K562 (cell line): Measurements from ENCODE around the gene SLC25A42. TPM values are rescaled to one million over a fixed set of nuclear protein-coding genes. Genes with fewer than 3 reads are reported as not detected.

ENCODE experiments used
- ARID1B ChIP-seq: fragments of 450-650 bp; IDR thresholded peaks from 2 replicates; pipeline ENCODE4 v1.6.1; 2016; ENCODE audit warnings: antibody characterized with exemption, mild to moderate bottlenecking, inconsistent platforms
- ARID2 ChIP-seq: fragments of 450-650 bp; IDR thresholded peaks from 2 replicates; pipeline ENCODE4 v1.6.1; 2017; ENCODE audit warnings: antibody characterized with exemption, mild to moderate bottlenecking
- CREB1 ChIP-seq, 2 experiments: sonication (generic) in 1 of 2; formaldehyde crosslinking in 1 of 2; IDR thresholded peaks; 2 replicates each; pipeline versions ENCODE4 v1.6.1 to v1.8.0; 2012 to 2022; ENCODE audit warnings: inconsistent platforms in 1 of 2, mild to moderate bottlenecking in 1 of 2, missing genetic modification reagents in 1 of 2, moderate library complexity in 1 of 2
- E2F8 ChIP-seq: fragments of 450-650 bp; IDR thresholded peaks from 2 replicates; pipeline ENCODE4 v1.7.1; 2018; ENCODE audit warnings: mild to moderate bottlenecking, low read depth; ENCODE audit not compliant: partially characterized antibody
- GTF2E2 ChIP-seq: fragments of 200-800 bp; sonication (Bioruptor generic); IDR thresholded peaks from 2 replicates; pipeline ENCODE4 v1.6.1; 2016; ENCODE audit warnings: missing genetic modification characterization, missing compliant biosample characterization
- JUND ChIP-seq, 2 experiments: IDR thresholded peaks; 2 replicates in 1 of 2; 3 replicates in 1 of 2; pipeline ENCODE4 v1.6.1; 2011; ENCODE audit warnings: borderline replicate concordance in 2 of 2, low read depth in 2 of 2, low read length in 2 of 2, improper control_type of control experiment in 1 of 2, missing biosample characterization in 1 of 2, missing genetic modification characterization in 1 of 2, missing genetic modification reagents in 1 of 2
- KLF13 ChIP-seq: fragments of 450-650 bp; IDR thresholded peaks from 2 replicates; pipeline ENCODE4 v1.6.1; 2016; ENCODE audit warnings: missing genetic modification characterization, low read depth, mild to moderate bottlenecking, missing compliant biosample characterization, moderate library complexity, borderline replicate concordance
- TEAD4 ChIP-seq, 2 experiments: sonication (generic) in 1 of 2; formaldehyde crosslinking in 1 of 2; IDR thresholded peaks; 2 replicates each; pipeline versions ENCODE4 v1.6.1 to v1.8.0; 2012 to 2022; ENCODE audit warnings: borderline replicate concordance in 1 of 2, inconsistent platforms in 1 of 2, low read length in 1 of 2, mild to moderate bottlenecking in 1 of 2, missing genetic modification reagents in 1 of 2
- TFAP4 ChIP-seq: sonication (generic); formaldehyde crosslinking; IDR thresholded peaks from 2 replicates; pipeline ENCODE4 v1.8.0; 2022; ENCODE audit warnings: missing genetic modification reagents, mild to moderate bottlenecking, moderate library complexity, borderline replicate concordance
- ZBTB2 ChIP-seq: fragments of 450-650 bp; IDR thresholded peaks from 2 replicates; pipeline ENCODE4 v1.6.1; 2016; ENCODE audit warnings: antibody characterized with exemption
- ZNF354B ChIP-seq: fragments of 250-450 bp; sonication (Bioruptor Pico); IDR thresholded peaks from 2 replicates; pipeline ENCODE4 v1.4.0; 2020
- ZNF511 ChIP-seq: sonication (generic); formaldehyde crosslinking; IDR thresholded peaks from 2 replicates; pipeline ENCODE4 v1.8.0; 2022; ENCODE audit warnings: mild to moderate bottlenecking, missing genetic modification reagents
- polyA plus RNA-seq, 8 experiments: library from polyadenylated mRNA; depleted of rRNA in 4 of 8; stranded (reverse) in 5 of 8; unstranded in 3 of 8; fragments of >200 nt; fragmentation: Nextera tagmentation in 2 of 8; fragmentation: Illumina TruSeq in 1 of 8; extraction: Ambion mirVana in 2 of 8; extraction: Trizol in 1 of 8; gene quantifications; 2 replicates each; pipeline versions ENCODE4 v1.2.1 to v1.2.3, GENCODE V29; 2011 to 2014; ENCODE audit warnings: inconsistent platforms in 1 of 8, missing spikeins in 1 of 8
- total RNA-seq, 7 experiments: library from RNA; depleted of rRNA in 6 of 7; stranded (reverse); fragments of >200 nt in 6 of 7; fragmentation: Illumina TruSeq in 2 of 7; extraction: Trizol in 2 of 7; gene quantifications; 2 replicates each; pipeline versions ENCODE4 v1.2.1 to v1.2.3, GENCODE V29; 2011 to 2021; ENCODE audit warnings: low replicate concordance in 1 of 7

SLC25A42 gene
- total and polyA plus RNA-seq, 9 of the 15 experiments (the other 6 are each of a cell fraction or from before 2014, with no cell fraction given) = 0.59 to 32.2 (median 14.1) TPM

GRCh38 chr19:19134687-19135158 lies 70.9 kb downstream of the SLC25A42 start (continued):
- TF ChIP-seq E2F8 (peak; percentile 71), TFAP4 (CRISPR knock-in tag) (peak; percentile 95), ZBTB2 (peak; percentile 51; the same call in 1 of the 2 replicates), ZNF511 (CRISPR knock-in tag) (0 out of 2 replicates have a peak, but pooled peaks have one; percentile 66), ZNF354B (CRISPR knock-in tag) (no peak), ARID1B (0 out of 2 replicates have a peak, but pooled peaks have one; percentile 11), TEAD4 (IDR thresholded peaks at IDR 0.05; ENCODE audit: low read length) (0 out of 2 replicates have a peak, but pooled peaks have one; percentile 17), TEAD4 (CRISPR knock-in tag; IDR thresholded peaks at IDR 0.05; ENCODE audit: borderline replicate concordance) (no peak), CREB1 (IDR thresholded peaks at IDR 0.05) (peak; percentile 66), CREB1 (CRISPR knock-in tag; IDR thresholded peaks at IDR 0.05) (peak; percentile 75), KLF13 (peak; percentile 60; the same call in 1 of the 2 replicates), ARID2 (no peak), GTF2E2 (tag) (no peak), JUND (IDR thresholded peaks at IDR 0.05; ENCODE audit: borderline replicate concordance, low read depth, low read length) (peak; percentile 22; the same call in 1 of the 2 replicates), JUND (tag; IDR thresholded peaks at IDR 0.05; ENCODE audit: borderline replicate concordance, low read depth, low read length) (no peak)
